RWPE2 (cell line): Measurements from ENCODE around the gene CACHD1.

Experiments
- ATAC-seq: fragments of 200-7000 bp; cut with Tn5 transposase; 3 replicates; pipeline ENCODE4 v1.9.1; 2021; ENCODE audit warnings: low read depth
- DNase-seq: peaks from one replicate; pipeline ENCODE4 v3.0.0-alpha.2; 2020; ENCODE audit warnings: low spot score
- H3K27ac ChIP-seq: fragments of 450-650 bp; 2 replicates; pipeline ENCODE4 v1.5.1; 2017; ENCODE audit warnings: mild to moderate bottlenecking; ENCODE audit not compliant: poor library complexity, severe bottlenecking
- H3K27me3 ChIP-seq: fragments of 250-450 bp; sonication (Bioruptor Pico); 2 replicates; pipeline ENCODE4 v1.5.1; 2021; ENCODE audit warnings: mild to moderate bottlenecking, moderate library complexity; ENCODE audit not compliant: insufficient read depth, poor library complexity, severe bottlenecking
- H3K36me3 ChIP-seq: fragments of 250-450 bp; sonication (Bioruptor Pico); 2 replicates; pipeline ENCODE4 v1.5.1; 2020; ENCODE audit warnings: low read depth, mild to moderate bottlenecking, moderate library complexity
- H3K4me1 ChIP-seq: fragments of 250-450 bp; sonication (Bioruptor Pico); 2 replicates; pipeline ENCODE4 v1.5.1; 2021; ENCODE audit warnings: mild to moderate bottlenecking, moderate library complexity; ENCODE audit not compliant: insufficient read depth, poor library complexity, severe bottlenecking
- H3K4me3 ChIP-seq: fragments of 250-450 bp; sonication (Bioruptor Pico); 2 replicates; pipeline ENCODE4 v1.5.1; 2021; ENCODE audit warnings: mild to moderate bottlenecking, moderate library complexity; ENCODE audit not compliant: severe bottlenecking
- H3K9me3 ChIP-seq: fragments of 250-450 bp; sonication (Bioruptor Pico); 2 replicates; pipeline ENCODE4 v1.5.1; 2021; ENCODE audit warnings: mild to moderate bottlenecking, moderate library complexity; ENCODE audit not compliant: severe bottlenecking
- TF ChIP-seq, protein P1 (sequence below): fragments of 450-650 bp; IDR thresholded peaks from one replicate; pipeline ENCODE4 v1.5.1; 2017; ENCODE audit warnings: mild to moderate bottlenecking, moderate library complexity; ENCODE audit not compliant: poor library complexity, severe bottlenecking

The CACHD1 gene

DNA sequence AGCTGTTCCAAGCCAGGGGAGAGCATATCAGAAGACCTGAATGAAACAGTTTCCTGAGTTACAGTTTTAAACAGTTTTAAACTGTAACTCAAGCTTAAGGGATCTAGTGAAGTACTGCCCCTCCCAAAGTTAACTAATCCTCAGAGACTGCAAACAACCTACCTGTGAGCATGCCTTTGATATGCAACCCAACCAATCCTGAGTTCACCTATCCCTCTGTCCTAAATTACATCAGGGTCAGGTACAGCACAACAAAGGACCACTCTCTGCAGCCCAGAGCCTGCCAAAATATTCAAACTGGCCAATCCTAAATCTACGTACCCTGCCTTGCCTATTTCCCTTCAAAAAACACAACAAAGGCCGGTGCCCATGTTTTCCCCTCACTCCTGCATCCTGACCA is 242.1 kb downstream of the CACHD1 start:
- Histone ChIP-seq H3K4me1 (no peaks in the 10 kb centered on the region), H3K36me3 (no peaks in the 10 kb centered on the region), H3K27me3 (no peaks in the 10 kb centered on the region), H3K9me3 (no peaks in the 10 kb centered on the region), H3K27ac (no peak overlapping the region), H3K4me3 (no peak overlapping the region)
- DNase-seq (no peak), ATAC-seq (no peak)
- TF ChIP-seq, protein P1, sequence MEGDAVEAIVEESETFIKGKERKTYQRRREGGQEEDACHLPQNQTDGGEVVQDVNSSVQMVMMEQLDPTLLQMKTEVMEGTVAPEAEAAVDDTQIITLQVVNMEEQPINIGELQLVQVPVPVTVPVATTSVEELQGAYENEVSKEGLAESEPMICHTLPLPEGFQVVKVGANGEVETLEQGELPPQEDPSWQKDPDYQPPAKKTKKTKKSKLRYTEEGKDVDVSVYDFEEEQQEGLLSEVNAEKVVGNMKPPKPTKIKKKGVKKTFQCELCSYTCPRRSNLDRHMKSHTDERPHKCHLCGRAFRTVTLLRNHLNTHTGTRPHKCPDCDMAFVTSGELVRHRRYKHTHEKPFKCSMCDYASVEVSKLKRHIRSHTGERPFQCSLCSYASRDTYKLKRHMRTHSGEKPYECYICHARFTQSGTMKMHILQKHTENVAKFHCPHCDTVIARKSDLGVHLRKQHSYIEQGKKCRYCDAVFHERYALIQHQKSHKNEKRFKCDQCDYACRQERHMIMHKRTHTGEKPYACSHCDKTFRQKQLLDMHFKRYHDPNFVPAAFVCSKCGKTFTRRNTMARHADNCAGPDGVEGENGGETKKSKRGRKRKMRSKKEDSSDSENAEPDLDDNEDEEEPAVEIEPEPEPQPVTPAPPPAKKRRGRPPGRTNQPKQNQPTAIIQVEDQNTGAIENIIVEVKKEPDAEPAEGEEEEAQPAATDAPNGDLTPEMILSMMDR: no peak

DNA sequence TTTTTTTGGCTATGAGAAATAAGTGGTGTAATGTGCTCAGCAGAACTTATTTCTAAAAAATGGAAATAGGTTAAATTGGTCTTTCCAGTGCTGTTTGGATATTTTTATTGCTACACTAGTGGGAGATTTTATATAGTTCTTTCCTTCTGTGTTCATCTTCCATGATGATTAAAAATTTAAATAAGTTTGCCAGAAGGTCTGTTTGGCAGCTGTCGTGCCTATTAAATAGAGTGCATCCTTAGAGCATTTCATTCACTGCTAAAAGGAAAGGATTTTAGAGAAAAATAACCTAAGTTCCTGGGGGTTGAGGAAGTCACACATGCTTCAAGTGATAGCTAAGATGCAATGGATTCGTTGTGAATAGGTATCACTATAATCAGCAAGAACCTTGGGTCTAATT is 245.3 kb downstream of the CACHD1 start:
- no peaks in the 10 kb centered on the region for H3K4me1 ChIP-seq
- ATAC-seq (no peak), DNase-seq (no peak)
- TF ChIP-seq, protein P1: no peak
- no peak overlapping the region for H3K4me3 ChIP-seq
- no peaks in the 10 kb centered on the region for H3K36me3 ChIP-seq
- H3K9me3 ChIP-seq: no peaks in the 10 kb centered on the region
- H3K27ac ChIP-seq: no peak overlapping the region
- no peaks in the 10 kb centered on the region for H3K27me3 ChIP-seq

DNA sequence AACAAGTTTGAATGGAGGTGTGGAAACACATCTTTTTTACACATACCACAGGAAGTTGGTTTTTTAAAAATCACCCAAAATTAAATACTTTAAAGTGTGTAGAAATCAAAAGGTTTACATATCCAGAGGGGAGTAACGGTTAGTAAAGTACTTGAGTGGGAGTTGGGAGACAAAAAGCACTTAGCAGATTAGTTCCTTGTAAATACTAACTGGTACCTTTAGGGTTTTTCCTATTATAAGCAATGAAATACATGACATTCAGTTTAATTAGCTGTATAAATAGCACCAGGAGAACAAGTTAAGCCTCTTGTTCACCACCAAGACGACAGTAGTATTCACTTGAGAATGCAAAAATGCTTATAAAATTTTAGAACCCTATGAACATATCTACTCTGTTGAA is 251.2 kb downstream of the CACHD1 start:
- H3K4me3 ChIP-seq: no peak overlapping the region
- TF ChIP-seq, protein P1: no peak
- ATAC-seq (no peak), DNase-seq (no peak)
- no peaks in the 10 kb centered on the region for H3K27me3 ChIP-seq
- no peaks in the 10 kb centered on the region for H3K4me1 ChIP-seq
- no peak overlapping the region for H3K27ac ChIP-seq
- no peaks in the 10 kb centered on the region for H3K36me3 ChIP-seq
- H3K9me3 ChIP-seq: no peaks in the 10 kb centered on the region

DNA sequence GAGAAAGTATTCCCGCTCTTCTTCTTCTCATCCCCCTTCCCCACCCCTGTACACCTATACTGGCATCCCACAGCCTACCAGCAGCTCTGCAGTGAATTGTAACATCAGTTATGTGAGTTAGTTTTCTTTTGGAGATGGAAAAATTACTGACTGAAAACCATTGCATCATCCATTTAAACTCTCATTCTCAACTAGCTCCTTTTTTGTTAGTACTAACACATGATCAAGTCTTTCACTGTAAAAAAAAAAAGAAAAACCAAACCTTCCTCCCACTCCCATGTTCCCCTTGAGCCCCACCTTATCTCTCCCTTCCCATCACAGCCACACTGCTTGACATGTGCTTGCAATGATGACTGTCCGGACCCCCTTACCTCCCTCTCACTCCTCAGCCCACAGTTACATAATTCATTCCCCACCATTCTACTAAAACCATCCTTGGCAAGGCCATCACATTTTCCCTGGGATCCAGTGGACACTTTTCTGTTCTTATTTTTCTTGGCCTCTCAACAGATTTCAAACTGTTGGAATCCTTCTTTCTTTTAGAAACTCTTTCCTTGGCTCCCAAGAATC is 251.7 kb downstream of the CACHD1 start:
- ATAC-seq: no peak
- H3K9me3 ChIP-seq: no peaks in the 10 kb centered on the region
- H3K27ac ChIP-seq: no peak overlapping the region
- TF ChIP-seq, protein P1: no peak
- H3K4me1 ChIP-seq: no peaks in the 10 kb centered on the region
- no peak overlapping the region for H3K4me3 ChIP-seq
- no peaks in the 10 kb centered on the region for H3K27me3 ChIP-seq
- no peak for DNase-seq
- no peaks in the 10 kb centered on the region for H3K36me3 ChIP-seq

DNA sequence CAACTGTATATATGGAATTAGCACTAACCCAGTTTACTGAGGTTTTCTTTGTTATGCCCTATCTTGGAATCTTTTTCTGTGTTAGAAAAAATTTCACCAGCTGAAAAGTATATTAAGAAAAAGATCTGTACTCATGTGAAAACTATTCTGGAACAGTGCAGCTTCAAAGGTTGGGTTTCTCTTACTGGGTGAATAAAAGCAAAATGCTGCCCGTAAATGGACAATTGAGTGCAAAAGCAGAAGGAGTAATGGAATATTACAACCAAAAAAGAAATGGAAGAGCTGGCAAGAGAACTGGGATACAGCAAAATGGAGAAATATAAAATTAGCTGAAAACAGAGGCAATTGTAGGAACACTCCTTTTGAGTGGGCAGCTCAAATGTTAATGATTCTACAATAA is 257.9 kb downstream of the CACHD1 start:
- ATAC-seq (no peak), DNase-seq (no peak)
- Histone ChIP-seq H3K4me1 (no peaks in the 10 kb centered on the region), H3K36me3 (no peaks in the 10 kb centered on the region), H3K9me3 (no peaks in the 10 kb centered on the region), H3K27ac (no peak overlapping the region), H3K27me3 (no peaks in the 10 kb centered on the region), H3K4me3 (no peak overlapping the region)
- TF ChIP-seq, protein P1: no peak
